Measurements from ENCODE around the gene AKAIN1.
A peak's percentile ranks its signal among the peaks of the same experiment; 100 is the strongest.

AKAIN1 gene

DNA sequence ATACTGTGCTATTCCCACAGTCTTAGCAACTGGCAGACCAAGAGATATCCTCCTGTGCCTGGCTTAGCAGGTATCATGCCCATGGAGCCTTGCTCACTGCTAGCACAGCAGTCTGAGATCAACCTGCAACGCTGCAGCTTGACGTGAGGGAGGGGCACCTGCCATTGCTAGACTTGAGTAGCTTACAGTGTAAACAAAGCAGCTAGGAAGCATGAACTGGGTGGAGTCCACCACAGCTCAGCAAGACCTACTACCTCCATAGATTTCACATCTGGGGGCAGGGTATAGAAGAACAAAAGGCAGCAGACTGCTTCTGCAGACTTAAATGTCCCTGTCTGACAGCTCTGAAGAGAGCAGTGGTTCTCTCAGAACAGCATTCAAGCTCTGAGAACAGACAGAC, 74.8 kb downstream of the AKAIN1 start:
- Histone ChIP-seq H3K4me3 (ENCODE audit: low read length in 2 of 2) (no peak overlapping the region), H3K27me3 (ENCODE audit: control insufficient read depth in 3 of 3, insufficient read depth in 3 of 3, low read depth in 1 of 3, low read length in 3 of 3) (no peaks in the 10 kb centered on the region), H3K27ac (replicated peaks; ENCODE audit: low read length) (no peak overlapping the region), H2BK120ac (ENCODE audit: low read depth, low read length) (no peak overlapping the region), H3K18ac (ENCODE audit: low read length) (no peak overlapping the region), H3K23ac (ENCODE audit: low read depth, low read length, poor library complexity) (peak overlapping the region; percentile 55), H3K79me1 (ENCODE audit: low read depth, low read length) (no peaks in the 10 kb centered on the region), H3K9ac (ENCODE audit: low read depth, low read length, poor library complexity) (no peak overlapping the region), H2BK12ac (ENCODE audit: low read length) (no peak overlapping the region), H3K4me1 (ENCODE audit: control insufficient read depth in 2 of 2, insufficient read depth in 1 of 2, low read depth in 1 of 2, low read length in 2 of 2) (peaks cover 0 to 2% of the 10 kb centered on the region in 2 donors), H3K4me2 (ENCODE audit: insufficient read depth, low read length, poor library complexity, severe bottlenecking) (no peak overlapping the region), H2BK15ac (ENCODE audit: low read length) (no peak overlapping the region), H3K4ac (ENCODE audit: low read length) (no peak overlapping the region), H2BK5ac (ENCODE audit: low read length) (no peak overlapping the region), H3K9me3 (replicated peaks in 1 of 2; ENCODE audit: control insufficient read depth in 2 of 2, insufficient read depth in 1 of 2, low read depth in 1 of 2, low read length in 2 of 2) (peaks cover 0 to 5% of the 10 kb centered on the region in 2 donors), H3K14ac (ENCODE audit: low read length) (no peak overlapping the region), H2AFZ (ENCODE audit: low read length) (no peak overlapping the region), H3K36me3 (replicated peaks in 1 of 2; ENCODE audit: control insufficient read depth in 2 of 2, insufficient read depth in 2 of 2, low read length in 2 of 2) (no peaks in the 10 kb centered on the region), H4K8ac (ENCODE audit: low read depth, low read length) (no peak overlapping the region), H2AK5ac (ENCODE audit: low read depth, low read length) (no peak overlapping the region), H4K91ac (ENCODE audit: low read depth, low read length, poor library complexity) (no peak overlapping the region)
- no CpG with 5 or more reads among the region's 2 CpGs for WGBS, 2 donors (ENCODE audit: extremely low coverage in 2 of 2, insufficient read length in 2 of 2, insufficient replicate concordance in 1 of 2)
- no peak for DNase-seq (ENCODE audit: low spot score)

DNA sequence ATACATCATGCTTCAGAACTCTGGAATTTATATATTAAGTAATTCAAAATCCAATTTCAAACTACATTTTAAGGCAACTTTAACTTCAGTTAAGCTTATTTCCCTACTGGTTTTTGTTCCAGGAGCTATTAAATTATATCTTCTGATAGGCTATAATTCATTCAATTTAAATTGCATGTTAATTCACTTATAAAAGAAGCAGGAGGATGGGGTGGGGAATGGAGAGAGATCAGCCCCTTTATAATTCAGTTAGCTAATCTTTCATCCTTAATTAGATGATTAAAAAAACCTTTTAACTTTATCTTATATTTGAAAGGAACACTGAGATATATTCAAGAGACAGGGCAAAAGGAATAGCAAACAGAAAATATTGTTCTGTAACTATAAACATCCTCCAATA, 86.8 kb downstream of the AKAIN1 start:
- no peak overlapping the region for H2BK120ac ChIP-seq (ENCODE audit: low read depth, low read length)
- H3K4me3 ChIP-seq (ENCODE audit: low read length in 2 of 2): no peak overlapping the region
- H3K23ac ChIP-seq (ENCODE audit: low read depth, low read length, poor library complexity): no peak overlapping the region
- no peaks in the 10 kb centered on the region for H3K27me3 ChIP-seq (ENCODE audit: control insufficient read depth in 3 of 3, insufficient read depth in 3 of 3, low read depth in 1 of 3, low read length in 3 of 3)
- no peak overlapping the region for H2BK15ac ChIP-seq (ENCODE audit: low read length)
- no peak overlapping the region for H4K91ac ChIP-seq (ENCODE audit: low read depth, low read length, poor library complexity)
- peaks cover 0 to 2% of the 10 kb centered on the region in 2 donors for H3K4me1 ChIP-seq (ENCODE audit: control insufficient read depth in 2 of 2, insufficient read depth in 1 of 2, low read depth in 1 of 2, low read length in 2 of 2)
- H3K36me3 ChIP-seq (replicated peaks in 1 of 2; ENCODE audit: control insufficient read depth in 2 of 2, insufficient read depth in 2 of 2, low read length in 2 of 2): no peaks in the 10 kb centered on the region
- no peak overlapping the region for H3K9ac ChIP-seq (ENCODE audit: low read depth, low read length, poor library complexity)
- H3K18ac ChIP-seq (ENCODE audit: low read length): no peak overlapping the region
- H3K79me1 ChIP-seq (ENCODE audit: low read depth, low read length): no peaks in the 10 kb centered on the region
- H3K27ac ChIP-seq (replicated peaks; ENCODE audit: low read length): no peak overlapping the region
- no peak overlapping the region for H3K14ac ChIP-seq (ENCODE audit: low read length)
- no peak overlapping the region for H2BK12ac ChIP-seq (ENCODE audit: low read length)
- DNase-seq (ENCODE audit: low spot score): no peak
- no peak overlapping the region for H2BK5ac ChIP-seq (ENCODE audit: low read length)
- no peak overlapping the region for H4K8ac ChIP-seq (ENCODE audit: low read depth, low read length)
- no peak overlapping the region for H2AFZ ChIP-seq (ENCODE audit: low read length)
- no peak overlapping the region for H2AK5ac ChIP-seq (ENCODE audit: low read depth, low read length)
- H3K9me3 ChIP-seq (replicated peaks in 1 of 2; ENCODE audit: control insufficient read depth in 2 of 2, insufficient read depth in 1 of 2, low read depth in 1 of 2, low read length in 2 of 2): no peaks in the 10 kb centered on the region
- H3K4me2 ChIP-seq (ENCODE audit: insufficient read depth, low read length, poor library complexity, severe bottlenecking): no peak overlapping the region
- no peak overlapping the region for H3K4ac ChIP-seq (ENCODE audit: low read length)

DNA sequence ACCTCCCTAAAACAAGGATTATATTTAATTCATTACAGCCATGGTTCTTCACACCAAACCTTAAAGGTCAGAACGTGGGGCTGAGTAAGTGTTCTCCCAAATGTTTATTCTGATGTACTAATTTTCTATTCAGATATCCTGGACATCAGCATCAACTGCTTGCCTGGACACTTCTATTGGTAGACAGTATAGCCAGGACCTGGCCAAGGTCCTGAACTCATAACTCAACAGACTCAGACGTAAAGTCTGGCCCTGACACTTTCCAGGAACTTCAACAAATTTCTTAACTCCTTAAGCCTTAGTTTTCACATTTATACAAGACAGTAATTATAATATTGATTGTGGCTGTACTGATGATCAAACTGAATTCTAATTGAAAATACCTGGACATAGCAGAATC, 89.1 kb downstream of the AKAIN1 start:
- no peaks in the 10 kb centered on the region for H3K27me3 ChIP-seq (ENCODE audit: control insufficient read depth in 3 of 3, insufficient read depth in 3 of 3, low read depth in 1 of 3, low read length in 3 of 3)
- peaks cover 0 to 2% of the 10 kb centered on the region in 2 donors for H3K4me1 ChIP-seq (ENCODE audit: control insufficient read depth in 2 of 2, insufficient read depth in 1 of 2, low read depth in 1 of 2, low read length in 2 of 2)
- H3K4ac ChIP-seq (ENCODE audit: low read length): no peak overlapping the region
- no peak overlapping the region for H2BK12ac ChIP-seq (ENCODE audit: low read length)
- H3K9me3 ChIP-seq (replicated peaks in 1 of 2; ENCODE audit: control insufficient read depth in 2 of 2, insufficient read depth in 1 of 2, low read depth in 1 of 2, low read length in 2 of 2): no peaks in the 10 kb centered on the region
- no peaks in the 10 kb centered on the region for H3K79me1 ChIP-seq (ENCODE audit: low read depth, low read length)
- H3K4me3 ChIP-seq (ENCODE audit: low read length in 2 of 2): no peak overlapping the region
- no peak overlapping the region for H3K9ac ChIP-seq (ENCODE audit: low read depth, low read length, poor library complexity)
- H3K18ac ChIP-seq (ENCODE audit: low read length): no peak overlapping the region
- WGBS, 2 donors (ENCODE audit: extremely low coverage in 2 of 2, insufficient read length in 2 of 2, insufficient replicate concordance in 1 of 2): no CpG with 5 or more reads among the region's 2 CpGs
- no peak overlapping the region for H2BK5ac ChIP-seq (ENCODE audit: low read length)
- H2AFZ ChIP-seq (ENCODE audit: low read length): no peak overlapping the region
- no peak overlapping the region for H3K14ac ChIP-seq (ENCODE audit: low read length)
- no peak overlapping the region for H2AK5ac ChIP-seq (ENCODE audit: low read depth, low read length)
- H4K91ac ChIP-seq (ENCODE audit: low read depth, low read length, poor library complexity): no peak overlapping the region
- no peak overlapping the region for H3K23ac ChIP-seq (ENCODE audit: low read depth, low read length, poor library complexity)
- H2BK120ac ChIP-seq (ENCODE audit: low read depth, low read length): no peak overlapping the region
- no peak overlapping the region for H2BK15ac ChIP-seq (ENCODE audit: low read length)
- H3K4me2 ChIP-seq (ENCODE audit: insufficient read depth, low read length, poor library complexity, severe bottlenecking): no peak overlapping the region
- DNase-seq (ENCODE audit: low spot score): peak; percentile 17
- no peak overlapping the region for H4K8ac ChIP-seq (ENCODE audit: low read depth, low read length)
- H3K36me3 ChIP-seq (replicated peaks in 1 of 2; ENCODE audit: control insufficient read depth in 2 of 2, insufficient read depth in 2 of 2, low read length in 2 of 2): no peaks in the 10 kb centered on the region
- no peak overlapping the region for H3K27ac ChIP-seq (replicated peaks; ENCODE audit: low read length)

DNA sequence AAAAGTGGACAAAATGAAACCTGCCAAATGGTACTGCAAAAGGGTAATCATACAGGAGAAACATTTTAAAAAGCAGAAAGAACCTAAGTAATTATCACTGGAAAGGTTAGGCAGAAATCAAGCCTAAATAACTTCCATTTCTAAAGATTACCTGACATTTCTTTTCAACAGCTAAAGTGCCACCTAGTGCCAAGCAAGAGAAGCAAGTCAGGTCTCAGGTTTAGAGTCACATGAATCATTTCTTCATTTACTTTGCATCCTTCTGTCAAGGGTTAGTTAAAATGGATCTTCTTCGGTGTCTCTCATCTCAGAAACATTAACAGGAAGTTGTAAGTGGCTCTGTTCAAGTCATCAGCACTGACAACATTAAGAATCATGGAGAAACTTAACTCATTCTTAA, 90.3 kb downstream of the AKAIN1 start:
- Histone ChIP-seq H3K23ac (ENCODE audit: low read depth, low read length, poor library complexity) (no peak overlapping the region), H3K27me3 (ENCODE audit: control insufficient read depth in 3 of 3, insufficient read depth in 3 of 3, low read depth in 1 of 3, low read length in 3 of 3) (no peaks in the 10 kb centered on the region)

More for the DNA sequence above, 90.3 kb downstream of the AKAIN1 start:
- peaks cover 0 to 2% of the 10 kb centered on the region in 2 donors for H3K4me1 ChIP-seq (ENCODE audit: control insufficient read depth in 2 of 2, insufficient read depth in 1 of 2, low read depth in 1 of 2, low read length in 2 of 2)
- DNase-seq (ENCODE audit: low spot score): no peak
- H3K4ac ChIP-seq (ENCODE audit: low read length): no peak overlapping the region
- H2BK120ac ChIP-seq (ENCODE audit: low read depth, low read length): no peak overlapping the region
- H3K4me3 ChIP-seq (ENCODE audit: low read length in 2 of 2): no peak overlapping the region
- H3K79me1 ChIP-seq (ENCODE audit: low read depth, low read length): no peaks in the 10 kb centered on the region
- H3K27ac ChIP-seq (replicated peaks; ENCODE audit: low read length): no peak overlapping the region
- H3K14ac ChIP-seq (ENCODE audit: low read length): no peak overlapping the region
- no peak overlapping the region for H2AK5ac ChIP-seq (ENCODE audit: low read depth, low read length)
- H3K36me3 ChIP-seq (replicated peaks in 1 of 2; ENCODE audit: control insufficient read depth in 2 of 2, insufficient read depth in 2 of 2, low read length in 2 of 2): no peaks in the 10 kb centered on the region
- H2AFZ ChIP-seq (ENCODE audit: low read length): no peak overlapping the region
- H3K18ac ChIP-seq (ENCODE audit: low read length): no peak overlapping the region
- H3K9me3 ChIP-seq (replicated peaks in 1 of 2; ENCODE audit: control insufficient read depth in 2 of 2, insufficient read depth in 1 of 2, low read depth in 1 of 2, low read length in 2 of 2): no peaks in the 10 kb centered on the region
- no CpG with 5 or more reads among the region's 1 CpG for WGBS, 2 donors (ENCODE audit: extremely low coverage in 2 of 2, insufficient read length in 2 of 2, insufficient replicate concordance in 1 of 2)
- no peak overlapping the region for H3K9ac ChIP-seq (ENCODE audit: low read depth, low read length, poor library complexity)
- H4K91ac ChIP-seq (ENCODE audit: low read depth, low read length, poor library complexity): no peak overlapping the region
- H3K4me2 ChIP-seq (ENCODE audit: insufficient read depth, low read length, poor library complexity, severe bottlenecking): no peak overlapping the region
- H2BK15ac ChIP-seq (ENCODE audit: low read length): no peak overlapping the region
- no peak overlapping the region for H2BK12ac ChIP-seq (ENCODE audit: low read length)
- H4K8ac ChIP-seq (ENCODE audit: low read depth, low read length): no peak overlapping the region
- H2BK5ac ChIP-seq (ENCODE audit: low read length): no peak overlapping the region

All from neuronal stem cell (in vitro differentiated cells).